CD4-positive, alpha-beta T cell treated with Interleukin-21 for 1 hour (primary cell): ENCODE results near the gene CEP104.
A peak's percentile ranks its signal among the peaks of the same experiment; 100 is the strongest.

Source experiments
- DNase-seq: peaks from one replicate; pipeline ENCODE4 v3.0.0-alpha.2; 2020

CEP104 gene

DNA sequence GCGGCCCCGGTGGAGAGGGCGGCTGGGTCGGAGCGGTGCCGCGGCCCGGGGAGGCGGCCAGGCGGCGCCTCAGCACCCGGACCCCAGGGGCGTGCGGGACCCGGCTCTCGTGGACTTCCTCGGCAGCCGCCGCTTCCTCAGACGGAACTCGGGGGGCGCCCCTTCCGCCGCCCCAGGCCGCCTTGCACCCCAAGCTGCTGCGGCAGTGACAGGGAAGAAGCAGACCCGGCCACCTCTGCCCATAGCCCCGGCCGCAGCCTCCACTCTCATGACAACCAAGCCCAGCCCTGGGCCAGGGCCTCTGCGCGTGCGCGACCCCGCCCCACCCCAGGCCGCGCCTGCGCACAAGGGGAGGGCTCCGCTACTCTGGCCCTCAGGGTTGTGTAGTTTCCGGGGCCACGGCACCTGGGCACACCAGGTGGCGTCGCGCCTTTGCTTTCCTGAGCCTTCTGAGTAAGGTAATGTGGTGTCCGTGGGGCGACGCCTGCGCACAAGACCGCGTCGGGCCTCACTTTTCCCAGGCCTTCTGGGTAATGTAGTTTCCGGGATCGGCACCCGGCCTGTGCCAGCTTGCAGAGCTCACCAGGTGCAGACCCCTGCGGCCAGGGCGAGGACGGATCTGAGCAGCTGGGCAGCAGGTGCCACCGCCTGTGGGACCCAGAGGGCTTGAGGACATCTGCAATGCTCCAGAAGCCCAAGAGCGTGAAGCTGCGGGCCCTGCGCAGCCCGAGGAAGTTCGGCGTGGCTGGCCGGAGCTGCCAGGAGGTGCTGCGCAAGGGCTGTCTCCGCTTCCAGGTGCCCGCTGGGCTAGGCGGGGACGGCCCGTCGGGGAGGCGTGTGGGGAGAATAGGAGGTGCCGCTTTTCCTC lies at the start of gene CEP104, which contains the start of gene DFFB:
Gene CEP104, minus strand, starts transcription at position 289 of the 868 bp plus-strand sequence. CDS start 4,804 bp downstream, outside the sequence.
Gene DFFB, plus strand, starts transcription at position 554 of the 868 bp plus-strand sequence. Its CDS starts 128 bp downstream, at position 682.
- DNase-seq: peak; percentile 99

DNA sequence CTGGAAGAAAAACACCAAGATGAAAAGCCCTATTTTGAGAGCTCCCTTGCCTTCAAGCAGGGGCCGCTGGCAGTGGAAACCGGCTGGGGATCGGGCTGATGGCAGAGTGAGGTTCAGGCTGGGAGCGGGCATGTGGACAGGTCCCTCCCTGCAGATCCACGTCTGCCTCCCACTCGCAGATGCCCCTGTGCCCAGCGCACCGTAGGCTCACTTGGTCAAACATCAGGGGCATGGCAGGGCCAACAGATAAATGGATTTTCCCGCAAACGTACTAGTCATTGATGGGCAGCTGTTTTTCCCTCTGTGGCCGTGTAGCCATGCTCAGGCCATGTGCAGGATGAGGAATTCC lies 49.6 kb upstream of the CEP104 start:
- DNase-seq: no peak

DNA sequence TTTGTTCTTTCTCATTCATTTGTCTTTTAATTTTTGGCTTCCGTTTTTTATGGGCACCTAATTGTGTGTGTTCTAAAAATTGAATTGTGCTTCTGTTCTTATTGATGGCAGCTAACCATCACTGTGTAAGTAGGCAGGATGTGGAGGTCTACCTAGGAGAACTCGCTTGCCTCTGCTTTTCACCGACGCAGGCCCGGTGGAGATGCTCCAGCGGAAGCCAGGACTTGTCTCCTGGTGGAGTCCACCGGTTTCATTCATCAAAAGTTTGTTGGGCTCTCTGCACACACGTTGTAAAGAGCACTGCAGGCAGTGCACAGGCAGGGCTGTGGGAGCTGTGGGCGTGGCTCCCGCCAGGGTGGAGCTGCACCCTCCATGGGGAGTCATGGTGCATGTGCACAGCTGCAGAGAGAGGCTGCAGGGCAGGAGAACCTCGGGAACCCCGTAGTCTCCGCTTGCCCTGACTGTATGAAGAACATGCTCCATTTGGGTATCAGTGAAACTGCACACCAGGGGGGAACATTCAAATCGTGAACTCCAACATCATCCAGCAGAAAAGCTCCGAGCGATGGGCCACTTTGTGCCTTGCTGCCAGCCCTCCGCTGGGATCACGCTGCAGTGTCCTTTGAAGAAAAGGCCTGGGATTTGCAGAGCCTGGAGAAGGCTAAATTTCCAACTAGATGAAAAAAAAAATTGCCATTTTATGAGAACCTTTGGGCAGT lies 49.1 kb upstream of the CEP104 start:
- DNase-seq: no peak

DNA sequence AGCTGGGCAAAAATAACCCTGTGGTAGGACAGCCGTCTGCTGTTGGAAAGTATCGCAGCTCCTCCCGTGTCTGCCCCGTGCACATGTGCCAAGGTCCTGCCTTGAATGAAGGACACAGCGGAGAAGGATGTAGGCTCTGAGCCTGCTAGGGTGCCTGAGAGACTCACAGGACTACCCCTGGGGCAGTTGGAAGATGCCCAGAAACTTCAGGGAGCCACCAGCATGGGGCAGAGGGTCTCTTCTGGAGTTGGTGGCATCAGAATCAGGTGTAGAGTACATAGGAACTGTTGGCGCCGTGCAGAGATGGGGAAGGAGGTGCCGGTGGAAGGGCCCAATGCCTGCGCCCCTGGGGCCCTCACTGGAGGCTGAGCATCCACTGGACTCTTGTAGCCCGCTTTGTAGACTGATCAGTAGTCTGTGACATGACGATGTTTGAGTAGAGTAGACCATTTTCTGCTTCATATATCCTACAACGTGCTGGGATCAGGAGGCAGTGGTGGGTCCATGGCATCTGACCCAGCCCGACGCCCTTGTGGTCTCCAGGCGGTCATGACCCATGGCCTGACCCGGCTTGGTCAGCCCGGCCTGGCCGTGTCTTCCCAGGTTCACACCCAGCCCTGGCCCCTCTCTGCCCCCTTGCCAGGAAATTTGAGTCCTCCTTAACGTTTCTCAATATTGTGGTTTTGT lies 48.4 kb upstream of the CEP104 start:
- DNase-seq: no peak

DNA sequence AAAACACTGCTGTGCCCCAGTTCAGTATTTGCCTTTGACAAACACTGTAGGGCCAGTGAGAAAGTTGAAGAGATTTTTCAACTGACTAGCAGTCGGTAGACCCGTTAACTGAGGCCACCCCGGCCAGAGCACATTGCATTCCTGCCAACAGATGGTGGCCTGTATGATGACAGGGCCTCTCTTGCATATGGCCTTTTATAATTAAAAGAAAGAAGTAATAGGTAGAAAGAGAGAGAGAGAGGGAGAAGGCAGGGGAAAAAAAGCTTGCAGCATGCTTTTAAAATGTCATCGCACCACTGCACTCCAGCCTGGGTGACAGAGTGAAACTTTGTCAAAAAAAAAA lies 47.8 kb upstream of the CEP104 start:
- DNase-seq: no peak

DNA sequence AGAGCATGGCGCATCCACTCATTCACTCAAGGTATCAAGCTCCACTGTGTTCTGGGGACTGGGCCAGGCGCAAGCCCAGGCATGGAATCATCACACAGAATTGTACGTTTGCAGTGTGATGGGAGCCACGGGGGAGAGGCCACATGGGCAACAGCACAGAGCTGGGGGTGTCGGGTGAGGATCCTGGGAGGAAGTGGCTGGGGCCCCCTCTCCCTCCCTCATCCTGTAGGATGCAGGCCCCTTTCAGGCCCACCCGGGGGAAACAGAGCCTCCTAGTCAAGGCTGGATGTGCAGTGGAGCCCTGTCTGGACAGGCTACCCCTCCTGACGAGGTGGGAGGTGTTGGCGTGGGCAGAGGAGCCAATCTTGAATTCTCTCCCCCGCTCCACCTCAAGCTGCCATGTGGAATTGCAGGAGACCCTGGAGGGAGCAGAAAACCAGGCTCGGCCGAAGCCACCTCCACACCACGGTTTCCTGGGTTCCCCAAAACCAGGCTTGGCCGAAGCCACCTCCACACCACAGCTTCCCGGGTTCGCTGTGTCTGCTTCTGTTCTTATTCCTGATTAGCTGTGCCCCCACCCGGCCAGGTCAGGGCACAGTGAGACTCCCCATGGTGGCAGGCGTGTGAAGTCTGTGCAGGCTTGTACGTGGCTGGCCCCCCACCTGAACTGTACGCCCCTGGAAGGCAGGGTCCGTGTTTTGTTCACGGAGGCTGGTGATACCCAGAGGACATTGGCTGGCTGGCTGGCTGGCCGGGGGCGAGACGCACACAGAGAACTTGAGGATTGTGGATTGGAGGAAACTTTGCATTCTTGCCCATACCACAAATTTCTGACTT lies 47.2 kb upstream of the CEP104 start:
- no peak for DNase-seq

DNA sequence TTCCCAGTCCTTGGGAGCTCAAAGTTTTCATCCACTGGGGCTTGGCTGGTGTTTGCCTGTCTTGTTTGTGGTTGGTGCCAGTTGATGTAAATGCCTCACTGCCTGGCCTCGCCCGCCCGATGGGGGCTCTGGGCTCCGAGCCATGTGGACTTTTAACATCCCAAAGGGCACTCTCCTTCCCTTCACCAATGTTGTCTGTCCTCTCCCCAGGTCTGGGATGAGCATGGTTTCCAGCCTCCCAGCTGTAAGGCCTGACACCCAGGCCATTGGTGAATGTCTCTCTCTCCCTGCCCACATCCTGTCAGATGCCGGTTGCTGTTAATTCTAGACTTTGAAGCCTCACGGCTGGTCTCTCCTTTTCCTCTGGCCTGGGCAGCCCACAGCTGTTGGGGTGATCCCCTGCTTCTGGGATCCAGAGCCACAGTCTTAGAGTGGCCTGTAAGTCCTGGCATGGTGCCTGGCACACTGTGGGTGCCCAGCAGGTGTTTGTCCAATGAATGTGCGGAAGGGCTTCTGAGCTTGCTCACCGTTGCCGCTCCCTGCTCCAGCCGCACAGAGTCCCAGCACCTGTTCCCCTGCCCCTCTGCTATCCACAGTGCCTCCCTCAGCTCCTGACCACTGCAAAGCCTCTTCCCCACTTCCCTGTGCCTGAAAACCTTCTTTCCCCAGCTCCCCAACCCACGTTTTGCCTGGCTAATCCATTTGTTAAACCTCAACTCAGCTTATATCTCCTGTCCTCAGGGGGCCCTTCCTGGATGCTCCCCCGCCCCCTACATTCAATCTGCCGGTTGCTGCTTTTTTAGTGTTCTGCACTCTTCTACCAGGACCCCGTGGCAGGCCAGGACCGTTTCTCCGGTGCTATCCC lies 46.4 kb upstream of the CEP104 start:
- peak; percentile 48 for DNase-seq

DNA sequence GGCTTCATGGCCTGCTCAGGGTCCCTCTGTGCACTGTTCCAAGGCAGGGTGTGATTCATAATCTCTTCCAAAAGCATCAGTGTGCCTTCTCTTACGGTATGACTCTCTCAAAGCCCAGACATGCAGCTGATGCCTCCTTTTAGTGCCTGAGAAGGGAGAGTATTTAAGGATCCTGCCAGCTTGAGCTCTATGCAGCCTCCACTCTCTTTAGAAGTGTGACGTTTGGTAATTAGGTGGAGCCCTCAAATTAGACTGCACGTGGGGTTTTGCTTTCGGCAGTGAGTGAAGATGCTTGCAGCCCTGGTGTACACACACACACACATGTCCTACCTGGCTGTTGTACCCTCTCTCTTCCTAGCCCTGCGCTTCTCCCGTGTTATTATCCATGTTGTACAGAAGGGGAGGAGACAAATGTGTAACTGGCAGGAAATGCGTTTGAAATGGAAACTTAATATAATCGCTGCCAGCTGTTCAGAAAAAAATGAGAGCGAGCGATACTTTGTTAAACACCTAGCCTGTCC lies 45.6 kb upstream of the CEP104 start:
- peak; percentile 32 for DNase-seq

DNA sequence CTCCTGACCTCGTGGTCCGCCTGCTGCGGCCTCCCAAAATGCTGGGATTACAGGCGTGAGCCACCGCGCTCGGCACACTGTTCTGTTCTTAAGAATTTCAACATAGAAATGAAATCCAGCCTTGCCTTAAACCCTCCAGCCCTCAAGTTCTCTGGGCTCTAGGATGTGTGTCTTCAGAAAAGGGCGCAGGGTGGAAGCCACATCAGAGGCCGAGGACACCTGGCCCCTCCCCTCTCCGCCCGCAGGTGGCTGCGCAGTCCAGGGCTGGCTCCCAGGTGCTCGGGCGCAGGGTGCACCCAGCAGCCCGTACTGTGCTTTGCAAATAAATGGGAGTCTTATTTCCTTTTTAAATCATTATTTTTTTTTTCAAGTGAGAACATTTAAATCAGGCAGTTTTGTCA lies 45.1 kb upstream of the CEP104 start:
- DNase-seq: peak; percentile 45

DNA sequence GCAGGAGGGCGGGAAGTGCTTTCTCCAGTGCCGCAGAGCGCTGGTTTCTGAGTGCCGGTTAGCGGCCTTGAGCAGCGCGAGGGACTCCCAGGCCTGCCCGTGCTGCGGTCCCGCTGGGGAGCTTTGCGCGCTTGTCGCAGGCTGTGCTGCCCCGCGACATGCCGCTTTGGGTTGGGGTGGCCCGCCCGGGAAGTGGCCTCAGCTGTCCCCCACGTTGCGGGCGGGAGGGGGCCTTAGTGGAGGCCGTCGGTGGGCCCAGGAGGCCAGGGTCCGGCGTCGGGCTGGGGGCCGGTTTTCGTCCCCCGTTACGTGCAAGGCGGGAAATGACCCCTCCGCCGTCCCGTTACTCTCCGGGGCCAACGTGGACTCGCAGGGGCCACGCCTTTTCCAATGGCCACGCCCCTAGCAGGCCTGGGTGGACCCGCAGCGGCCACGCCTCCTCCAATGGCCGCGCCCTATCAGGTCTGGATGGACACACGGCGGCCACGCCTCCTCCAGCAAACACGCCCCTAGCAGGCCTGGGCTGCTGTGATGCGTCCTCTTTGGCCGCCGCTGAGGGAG lies 44.0 kb upstream of the CEP104 start:
- peak; percentile 92 for DNase-seq

DNA sequence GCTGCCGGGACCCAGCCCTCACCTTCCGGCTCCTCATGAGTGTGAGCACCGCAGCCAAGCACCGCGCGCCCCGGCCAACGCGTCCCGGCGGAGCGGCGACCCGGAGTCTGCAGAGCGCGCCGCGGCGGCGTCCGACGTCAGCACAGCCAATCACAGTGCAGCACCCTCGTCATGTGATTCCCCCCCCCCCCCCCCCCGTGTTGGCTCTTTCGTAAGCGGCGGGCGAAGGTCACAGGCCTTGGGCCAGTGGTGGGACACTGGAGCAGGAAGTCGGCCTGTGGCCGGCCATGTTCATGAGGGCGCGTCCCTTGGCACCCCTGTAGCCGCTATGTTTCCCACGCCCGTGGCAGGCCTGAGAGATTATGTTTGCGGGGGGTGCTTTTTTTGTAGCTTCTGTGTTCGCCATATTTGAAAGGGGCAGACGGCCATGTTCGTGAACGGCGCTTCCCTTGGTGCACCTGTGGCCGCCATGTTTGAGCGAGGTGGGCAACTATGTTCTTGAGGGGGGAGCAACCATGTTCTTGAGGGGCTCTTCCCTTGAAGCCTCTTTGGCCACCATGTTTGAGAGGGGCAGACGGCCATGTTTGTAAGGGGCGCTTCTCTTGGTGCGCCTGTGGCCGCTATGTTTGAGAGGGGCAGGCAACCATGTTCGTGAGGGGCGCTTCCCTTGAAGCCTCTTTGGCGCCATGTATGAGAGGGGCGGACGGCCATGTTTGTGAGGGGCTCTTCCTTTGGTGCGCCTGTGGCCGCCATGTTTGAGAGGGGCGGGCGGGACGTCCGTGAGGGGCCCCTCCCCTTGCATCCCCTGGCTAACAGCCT lies 43.3 kb upstream of the CEP104 start, which contains the start of gene C1orf174:
Gene C1orf174, minus strand, starts transcription at position 123 of the 819 bp plus-strand sequence. Its CDS starts 86 bp downstream, at position 37.
- peak; percentile 98 for DNase-seq

DNA sequence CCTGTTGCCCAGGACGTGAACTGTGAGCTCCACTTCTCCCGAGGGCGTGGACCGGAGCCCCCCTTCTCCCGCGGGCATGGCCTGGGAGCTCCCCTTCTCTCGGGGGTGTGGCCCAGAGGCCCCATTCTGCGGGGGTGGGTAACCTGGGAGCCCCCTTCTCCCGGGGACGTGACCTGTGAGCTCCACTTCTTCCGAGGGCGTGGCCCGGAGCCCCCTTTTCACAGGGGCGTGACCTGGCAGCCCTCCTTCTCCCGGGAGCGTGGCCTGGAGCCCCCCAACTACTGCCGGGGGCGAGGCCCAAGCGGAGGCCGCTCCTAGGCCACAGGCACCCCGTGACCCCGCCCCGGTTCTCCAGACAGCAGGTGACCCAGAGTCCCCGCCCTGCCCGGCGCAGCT lies 42.7 kb upstream of the CEP104 start:
- no peak for DNase-seq

DNA sequence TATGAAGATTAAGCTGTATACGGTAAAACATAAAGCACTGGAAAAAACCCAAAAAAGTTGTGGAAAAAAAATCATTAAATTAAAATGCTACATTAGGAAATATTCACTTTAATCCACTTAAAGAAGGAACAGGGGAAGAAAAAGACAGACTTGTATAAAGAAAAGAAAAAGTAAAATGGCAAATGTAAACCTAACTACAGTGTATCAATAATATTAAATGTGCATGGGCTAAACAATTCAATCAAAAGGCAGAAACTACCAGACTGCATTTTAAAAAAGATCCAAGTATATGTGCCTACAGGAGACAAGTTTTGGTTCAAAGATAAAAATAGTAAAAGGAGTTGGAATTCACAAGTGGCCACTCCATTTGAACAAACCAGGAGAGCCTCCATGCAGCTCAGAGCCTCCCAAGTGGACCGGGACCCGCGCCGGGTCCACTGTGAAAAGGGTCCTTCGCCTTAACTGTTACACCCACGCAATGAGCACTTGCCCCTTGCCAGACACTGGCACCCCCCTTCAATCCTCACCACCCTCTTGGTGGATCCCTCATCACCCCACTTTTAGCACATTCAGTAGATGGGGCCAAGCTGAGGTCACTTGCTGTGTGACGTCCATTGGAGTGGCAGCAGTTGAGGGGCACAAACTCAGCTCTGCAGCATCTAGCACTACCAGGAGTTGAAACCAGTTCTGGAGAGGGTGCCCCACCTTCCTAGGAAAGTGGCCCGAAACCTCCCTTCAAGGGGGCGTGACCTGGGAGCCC lies 42.2 kb upstream of the CEP104 start:
- no peak for DNase-seq

DNA sequence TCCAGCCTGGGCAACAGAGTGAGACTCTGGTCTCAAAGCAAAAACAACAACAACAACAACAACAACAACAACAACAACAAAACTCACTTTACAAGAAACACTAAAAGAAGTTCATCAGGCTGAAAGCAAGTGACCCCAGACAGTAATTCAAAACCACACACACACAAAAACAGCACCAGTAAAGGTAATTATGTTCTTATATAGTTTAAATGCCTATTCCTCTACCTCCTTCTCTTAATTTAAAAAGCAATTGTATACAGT lies 41.4 kb upstream of the CEP104 start:
- DNase-seq: no peak

DNA sequence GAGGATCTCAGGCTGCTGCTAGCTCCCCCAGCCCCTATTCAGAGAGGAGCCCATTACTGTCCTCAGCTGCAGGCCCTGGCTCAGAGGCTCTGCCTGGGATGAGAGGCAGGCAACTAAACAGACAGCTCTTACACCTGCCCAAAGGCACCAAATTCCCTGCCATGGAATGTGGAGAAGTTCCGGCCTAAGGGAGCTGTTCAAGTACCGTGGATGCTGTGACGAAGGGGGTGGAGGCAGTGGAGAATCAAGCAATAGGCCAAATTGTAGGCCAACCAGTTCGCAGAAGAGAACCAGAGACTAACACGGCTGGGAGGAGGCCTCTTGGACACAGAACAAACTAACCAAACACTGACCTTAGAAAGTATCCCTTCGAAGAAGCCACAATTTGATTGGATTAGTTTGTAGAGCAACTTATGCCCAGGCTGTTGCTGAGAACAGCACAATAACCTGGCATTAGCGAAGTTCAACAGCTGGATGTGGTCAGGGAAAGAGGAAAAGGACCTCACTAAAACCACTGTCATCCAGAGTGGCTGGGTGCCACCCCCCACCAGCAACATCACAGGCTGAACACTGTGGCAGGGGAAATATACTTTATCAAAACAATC lies 39.5 kb upstream of the CEP104 start:
- no peak for DNase-seq

DNA sequence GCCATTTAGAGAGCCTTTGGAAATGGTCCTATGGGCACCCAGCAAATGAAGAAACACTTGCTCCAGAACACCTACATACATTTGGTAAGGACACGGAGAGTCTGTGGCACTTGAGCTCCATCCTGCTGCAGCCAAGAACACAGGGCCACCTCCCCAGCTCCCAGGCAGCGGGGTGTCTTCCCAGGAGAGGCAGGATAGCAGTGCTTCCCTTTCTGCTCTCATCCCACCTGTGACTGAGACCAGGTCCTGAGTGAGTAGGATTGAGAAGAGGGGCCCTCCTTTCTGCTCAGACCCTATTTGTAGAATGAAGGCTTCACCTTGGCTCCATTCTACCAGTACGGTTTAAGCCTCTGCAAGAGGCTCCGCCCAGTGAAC lies 38.9 kb upstream of the CEP104 start:
- no peak for DNase-seq

DNA sequence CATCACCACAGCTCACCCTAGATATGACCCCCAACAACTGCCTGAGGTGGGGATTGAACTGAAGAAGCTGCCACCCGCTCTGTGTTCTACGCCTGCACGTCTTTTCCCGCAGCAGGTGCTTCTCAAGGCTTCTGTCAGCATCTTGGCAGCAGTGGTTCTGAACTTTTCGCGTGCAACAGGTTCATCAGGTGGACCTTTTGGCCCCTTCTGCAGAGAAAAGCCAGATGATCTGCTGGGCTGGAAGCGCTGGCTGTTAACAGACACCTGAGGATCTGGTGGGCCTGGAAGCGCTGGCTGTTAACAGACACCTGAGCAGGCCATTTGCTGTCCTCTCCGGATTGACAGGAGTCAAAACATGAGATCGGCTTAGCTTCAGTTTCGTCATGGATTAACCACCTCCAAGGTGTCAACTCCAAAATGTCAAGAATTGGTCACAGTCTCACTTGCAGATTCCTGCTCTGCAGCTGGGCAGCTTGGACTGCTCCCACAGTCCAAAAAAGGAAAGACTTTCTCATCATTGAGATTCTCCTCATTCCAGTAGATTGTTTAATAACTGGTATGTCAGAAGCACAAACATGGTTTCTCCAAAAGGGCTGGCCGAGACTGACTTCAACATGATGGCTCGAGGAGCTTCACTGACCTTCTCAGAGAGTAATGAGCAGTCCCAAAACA lies 38.4 kb upstream of the CEP104 start:
- DNase-seq: no peak

DNA sequence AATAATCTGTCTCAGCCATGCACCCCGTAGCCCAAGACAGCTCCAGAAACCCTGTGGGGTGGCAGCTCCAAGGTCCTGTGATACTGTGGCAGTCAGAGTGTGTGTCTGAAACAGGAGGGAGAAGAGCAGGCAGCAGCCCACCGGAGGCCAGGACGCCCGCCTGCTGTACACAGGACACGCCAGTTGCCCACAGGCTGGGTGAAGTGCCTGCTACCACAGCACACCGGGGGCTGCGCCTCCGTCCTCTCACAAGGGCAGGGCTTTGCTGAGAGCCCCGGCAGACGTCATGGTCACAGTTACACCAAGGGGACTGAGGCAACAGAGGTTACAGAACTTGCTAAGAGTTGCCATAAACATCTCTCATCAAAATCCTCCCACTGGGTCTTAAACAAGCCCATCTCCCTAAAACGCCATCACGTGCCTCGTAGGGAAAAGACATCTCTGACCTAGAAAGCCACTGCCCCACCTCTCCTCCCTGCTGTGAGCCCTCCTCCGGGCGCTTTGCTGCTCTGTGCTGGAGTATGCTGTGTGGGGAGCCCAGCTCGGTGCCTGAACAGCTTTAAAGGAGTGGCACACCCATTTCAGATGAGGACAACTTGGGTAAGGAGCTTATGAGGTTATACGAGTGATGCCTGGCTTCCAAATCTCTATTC lies 37.7 kb upstream of the CEP104 start:
- DNase-seq: no peak
